ENCODE results near the gene REPS1. TPM values are rescaled to one million over a fixed set of nuclear protein-coding genes. Genes with fewer than 3 reads are reported as not detected.

Gene REPS1
- total RNA-seq, 2 donors from 2014 or later: 19.5 to 29.0 TPM

- Histone ChIP-seq H3K36me3 (replicated peaks in 1 of 2; ENCODE audit: insufficient read depth in 1 of 2, low read depth in 2 of 2) (no peaks in the 10 kb centered on the region), H3K9me3 (no peaks in the 10 kb centered on the region), H3K4me1 (peaks cover 21% of the 10 kb centered on the region), H3K4me3 (no peak overlapping the region), H3K27me3 (no peaks in the 10 kb centered on the region), H3K27ac (no peak overlapping the region)
- no peak for DNase-seq
- intact Hi-C loops (cut with DNase I): no loop called here
- no peak for ATAC-seq
- 92 to 95% methylated on average over 3 of the region's 3 CpGs for WGBS, 2 donors
- TF ChIP-seq POLR2A (IDR thresholded peaks at IDR 0.05) (no peak), CTCF (IDR thresholded peaks at IDR 0.05) (no peak)
Observed at GRCh38 chr6:138959521-138959920, 28.5 kb downstream of the REPS1 start.

DNA sequence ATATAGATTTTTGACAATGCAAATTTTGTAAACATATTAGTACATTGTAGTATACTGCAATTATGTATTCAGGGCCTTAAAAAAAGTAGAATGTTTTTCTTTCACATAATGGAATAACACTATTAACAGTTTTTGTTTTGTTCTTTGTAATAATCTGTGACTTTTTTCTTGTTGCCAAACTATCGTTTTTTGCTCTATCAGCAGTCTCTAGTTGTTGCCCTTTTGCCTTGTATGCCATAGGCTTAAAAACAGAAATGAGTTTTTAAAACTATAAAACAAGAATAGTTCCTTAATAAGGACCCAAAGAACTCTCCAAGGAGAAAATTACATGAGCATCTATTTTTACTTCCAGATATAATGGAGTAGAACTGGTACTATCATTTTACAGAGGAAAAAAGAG is 29.5 kb downstream of the REPS1 start:
- peaks cover 21% of the 10 kb centered on the region for H3K4me1 ChIP-seq
- DNase-seq (no peak), ATAC-seq (no peak)
- no peaks in the 10 kb centered on the region for H3K9me3 ChIP-seq
- H3K4me3 ChIP-seq: no peak overlapping the region
- no peak overlapping the region for H3K27ac ChIP-seq
- no peaks in the 10 kb centered on the region for H3K27me3 ChIP-seq
- TF ChIP-seq CTCF (IDR thresholded peaks at IDR 0.05) (no peak), POLR2A (IDR thresholded peaks at IDR 0.05) (no peak)
- intact Hi-C loops (cut with DNase I): no loop called here
- 63 to 77% methylated on average over 1 of the region's 1 CpG for WGBS, 2 donors
- H3K36me3 ChIP-seq (replicated peaks in 1 of 2; ENCODE audit: insufficient read depth in 1 of 2, low read depth in 2 of 2): no peaks in the 10 kb centered on the region

DNA sequence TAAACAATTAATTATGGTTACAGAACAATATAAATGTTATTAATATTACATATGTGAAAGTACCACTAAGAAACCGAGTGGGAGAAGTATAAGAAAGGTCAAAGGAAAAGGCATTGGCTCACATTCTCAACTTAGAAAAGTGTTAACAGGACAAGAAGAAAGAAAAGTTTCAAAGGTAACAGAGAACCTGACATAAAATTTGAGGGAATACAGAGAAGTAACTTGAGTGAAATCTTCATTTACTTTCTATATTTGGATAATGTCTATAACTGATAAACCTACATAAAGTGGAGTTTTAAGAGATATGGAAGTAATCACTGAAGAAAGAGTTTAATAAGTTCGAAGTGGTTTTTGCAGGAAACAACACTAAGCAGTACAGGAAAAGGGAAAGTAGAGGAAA is 30.1 kb downstream of the REPS1 start:
- TF ChIP-seq CTCF (IDR thresholded peaks at IDR 0.05) (no peak), POLR2A (IDR thresholded peaks at IDR 0.05) (no peak)
- DNase-seq (no peak), ATAC-seq (no peak)
- Histone ChIP-seq H3K9me3 (no peaks in the 10 kb centered on the region), H3K36me3 (replicated peaks in 1 of 2; ENCODE audit: insufficient read depth in 1 of 2, low read depth in 2 of 2) (no peaks in the 10 kb centered on the region), H3K4me1 (peaks cover 17% of the 10 kb centered on the region), H3K27ac (no peak overlapping the region), H3K27me3 (no peaks in the 10 kb centered on the region), H3K4me3 (no peak overlapping the region)
- intact Hi-C loops (cut with DNase I): no loop called here
- WGBS, 2 donors: 45 to 47% methylated on average over 2 of the region's 2 CpGs

DNA sequence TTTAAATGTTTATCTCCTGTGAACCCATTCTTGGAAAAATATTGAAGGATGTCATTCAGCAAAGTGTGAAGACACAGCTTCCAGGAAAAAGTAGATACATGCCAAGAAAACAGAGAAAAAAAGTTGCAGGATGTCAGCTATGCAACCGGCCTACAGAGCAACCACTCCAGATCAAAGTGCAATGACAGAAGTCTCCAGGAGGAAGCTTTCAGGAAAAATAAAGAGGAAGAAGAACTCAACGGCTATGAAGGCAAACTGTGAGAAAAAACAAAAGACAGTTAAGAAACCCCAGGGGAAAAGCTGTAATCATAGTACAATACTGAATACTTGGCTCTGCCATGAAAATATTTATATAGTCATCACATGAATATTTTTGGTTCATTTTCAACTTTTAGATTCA is 30.6 kb downstream of the REPS1 start:
- no peak overlapping the region for H3K27ac ChIP-seq
- intact Hi-C loops (cut with DNase I): no loop called here
- no peaks in the 10 kb centered on the region for H3K27me3 ChIP-seq
- TF ChIP-seq CTCF (IDR thresholded peaks at IDR 0.05): no peak
- no peak for TF ChIP-seq POLR2A (IDR thresholded peaks at IDR 0.05)
- no peak for DNase-seq
- WGBS, 2 donors: 18 to 26% methylated on average over 2 of the region's 2 CpGs
- peaks cover 17% of the 10 kb centered on the region for H3K4me1 ChIP-seq
- no peak overlapping the region for H3K4me3 ChIP-seq
- no peaks in the 10 kb centered on the region for H3K9me3 ChIP-seq
- ATAC-seq: no peak
- H3K36me3 ChIP-seq (replicated peaks in 1 of 2; ENCODE audit: insufficient read depth in 1 of 2, low read depth in 2 of 2): no peaks in the 10 kb centered on the region

- intact Hi-C loops (cut with DNase I): no loop called here
- no peak for ATAC-seq
- Histone ChIP-seq H3K4me3 (no peak overlapping the region), H3K9me3 (no peaks in the 10 kb centered on the region), H3K4me1 (peaks cover 17% of the 10 kb centered on the region), H3K27ac (no peak overlapping the region), H3K27me3 (no peaks in the 10 kb centered on the region), H3K36me3 (replicated peaks in 1 of 2; ENCODE audit: insufficient read depth in 1 of 2, low read depth in 2 of 2) (no peaks in the 10 kb centered on the region)
- 80 to 83% methylated on average over 3 of the region's 3 CpGs for WGBS, 2 donors
- no peak for TF ChIP-seq POLR2A (IDR thresholded peaks at IDR 0.05)
- no peak for TF ChIP-seq CTCF (IDR thresholded peaks at IDR 0.05)
- DNase-seq: no peak
Observed at GRCh38 chr6:138956244-138956924, 31.7 kb downstream of the REPS1 start.
